Mucosa of descending colon (tissue), 3 donors: ENCODE data around the gene LRRC8D. TPM values are rescaled to one million over a fixed set of nuclear protein-coding genes. Genes with fewer than 3 reads are reported as not detected.

ENCODE experiments used
- ATAC-seq: fragments of 200-7000 bp; cut with Tn5 transposase; one replicate; pipeline ENCODE4 v1.9.1; 2020; ENCODE audit warnings: mild to moderate bottlenecking, moderate library complexity
- DNase-seq, 3 donors: peaks; one replicate each; pipeline ENCODE4 v3.0.0-alpha.2; 2020
- H3K36me3 ChIP-seq: fragments of 200-600 bp; one replicate; pipeline ENCODE4 v1.8.0; 2021; ENCODE audit warnings: low read depth, mild to moderate bottlenecking
- H3K4me1 ChIP-seq: fragments of 200-600 bp; one replicate; pipeline ENCODE4 v1.8.0; 2021; ENCODE audit warnings: low read depth, mild to moderate bottlenecking
- H3K4me3 ChIP-seq: fragments of 200-600 bp; one replicate; pipeline ENCODE4 v1.8.0; 2021; ENCODE audit warnings: mild to moderate bottlenecking
- H3K9me3 ChIP-seq: fragments of 200-600 bp; one replicate; pipeline ENCODE4 v1.8.0; 2021; ENCODE audit warnings: mild to moderate bottlenecking
- CTCF ChIP-seq: fragments of 200-600 bp; IDR thresholded peaks from one replicate; pipeline ENCODE4 v1.8.0; 2022; ENCODE audit warnings: antibody characterized with exemption, mild to moderate bottlenecking
- intact Hi-C, 2 donors: fragments of 100-400 bp; cut with DNase I in 1 of 2; cut with micrococcal nuclease in 1 of 2; formaldehyde crosslinking; loops; one replicate each; pipeline versions ENCODE4 v1.11.0 to v1.11.1; 2022; cut with DNase I, micrococcal nuclease
- total RNA-seq, 3 donors: library from RNA; stranded (reverse); fragmentation: NEBNext Ultra II Directional in 2 of 3; extraction: Animal tissue kit (Norgen Biotek cat#: 25700) in 2 of 3; gene quantifications; one replicate each; pipeline versions ENCODE4 v1.2.1 to v1.2.4, GENCODE V29; 2021 to 2023
- donor health status: DM: no; HTN: no; CAD: no; lungs with moderate emphysema.
- donor health status: DM: no; HTN: no; CAD: no.
- donor health status: DM: no; HTN: yes; CAD: no.

LRRC8D gene
- total RNA-seq, 3 donors from 2014 or later = 22.8 to 43.3 (median 39.6) TPM

- Histone ChIP-seq H3K9me3 (no peaks in the 10 kb centered on the region), H3K4me1 (no peaks in the 10 kb centered on the region), H3K4me3 (no peak overlapping the region), H3K36me3 (no peaks in the 10 kb centered on the region)
- DNase-seq (no peak), ATAC-seq (no peak)
- intact Hi-C loops = no loop called here
- no peak for TF ChIP-seq CTCF
Measured at GRCh38 chr1:89928506-89928905, 107.7 kb downstream of the LRRC8D start.

GRCh38 chr1:89929467-89930063, 108.7 kb downstream of the LRRC8D start:
- H3K36me3 ChIP-seq = no peaks in the 10 kb centered on the region
- H3K4me3 ChIP-seq = no peak overlapping the region
- no peaks in the 10 kb centered on the region for H3K4me1 ChIP-seq
- intact Hi-C loops = no loop called here
- ATAC-seq (no peak), DNase-seq (no peak)
- no peak for TF ChIP-seq CTCF
- no peaks in the 10 kb centered on the region for H3K9me3 ChIP-seq

GRCh38 chr1:89930579-89930978, 109.7 kb downstream of the LRRC8D start:
- Histone ChIP-seq H3K9me3 (no peaks in the 10 kb centered on the region), H3K4me1 (no peaks in the 10 kb centered on the region), H3K4me3 (no peak overlapping the region), H3K36me3 (no peaks in the 10 kb centered on the region)
- DNase-seq = no peak
- ATAC-seq = no peak
- intact Hi-C loops = no loop called here
- TF ChIP-seq CTCF = no peak

- H3K4me3 ChIP-seq = no peak overlapping the region
- DNase-seq = no peak
- TF ChIP-seq CTCF = no peak
- ATAC-seq = no peak
- H3K36me3 ChIP-seq = no peaks in the 10 kb centered on the region
- intact Hi-C loops = no loop called here
- H3K4me1 ChIP-seq = no peaks in the 10 kb centered on the region
- no peaks in the 10 kb centered on the region for H3K9me3 ChIP-seq
Measured at GRCh38 chr1:89931964-89932363, 111.1 kb downstream of the LRRC8D start.

- DNase-seq (no peak), ATAC-seq (no peak)
- no peaks in the 10 kb centered on the region for H3K36me3 ChIP-seq
- no peak overlapping the region for H3K4me3 ChIP-seq
- no peak for TF ChIP-seq CTCF
- no peaks in the 10 kb centered on the region for H3K9me3 ChIP-seq
- H3K4me1 ChIP-seq = no peaks in the 10 kb centered on the region
- intact Hi-C loops = no loop called here
Measured at GRCh38 chr1:89932598-89933364, 111.9 kb downstream of the LRRC8D start.
